ENCODE results near the gene URB1.
"Not testable (repeated sequence)": the region's sequence is repeated elsewhere in the genome, so short reads cannot be mapped to it uniquely, and the experiment has no call there.

The URB1 gene

GRCh38 chr21:32411350-32412161, 18.7 kb upstream of the URB1 start:
- DNase-seq (ENCODE audit: low spot score), result peak; percentile 81

GRCh38 chr21:32410916-32411315, 18.1 kb upstream of the URB1 start:
- DNase-seq (ENCODE audit: low spot score), result no peak

- no peak for DNase-seq (ENCODE audit: low spot score)
These were observed 17.5 kb upstream of the URB1 start for GRCh38 chr21:32410291-32410690.

- DNase-seq (ENCODE audit: low spot score), result no peak
These were observed 13.6 kb upstream of the URB1 start for GRCh38 chr21:32406405-32406804.

GRCh38 chr21:32403201-32403777, 10.5 kb upstream of the URB1 start:
- peak; percentile 65 for DNase-seq (ENCODE audit: low spot score)

GRCh38 chr21:32393677-32394001, 827 bp upstream of the URB1 start:
- DNase-seq (ENCODE audit: low spot score), result no peak

- DNase-seq (ENCODE audit: low spot score), result no peak
These were observed 423 bp downstream of the URB1 start for GRCh38 chr21:32392299-32392879.

GRCh38 chr21:32391755-32392154, 1.1 kb downstream of the URB1 start:
- no peak for DNase-seq (ENCODE audit: low spot score)

GRCh38 chr21:32390537-32391224, 2.1 kb downstream of the URB1 start:
- not testable (repeated sequence) for DNase-seq (ENCODE audit: low spot score)

- no peak for DNase-seq (ENCODE audit: low spot score)
These were observed 3.3 kb downstream of the URB1 start for GRCh38 chr21:32389337-32390015.

- DNase-seq (ENCODE audit: low spot score), result no peak
These were observed 4.5 kb downstream of the URB1 start for GRCh38 chr21:32388306-32388705.

GRCh38 chr21:32387151-32387550, 5.7 kb downstream of the URB1 start:
- no peak for DNase-seq (ENCODE audit: low spot score)

GRCh38 chr21:32386195-32386870, 6.5 kb downstream of the URB1 start:
- DNase-seq (ENCODE audit: low spot score), result no peak

- DNase-seq (ENCODE audit: low spot score), result no peak
These were observed 9.0 kb downstream of the URB1 start for GRCh38 chr21:32383812-32384211.

GRCh38 chr21:32382108-32382644, 10.6 kb downstream of the URB1 start:
- DNase-seq (ENCODE audit: low spot score), result peak; percentile 70

- DNase-seq (ENCODE audit: low spot score), result no peak
These were observed 11.2 kb downstream of the URB1 start for GRCh38 chr21:32381571-32381970.

- DNase-seq (ENCODE audit: low spot score), result no peak
These were observed 11.9 kb downstream of the URB1 start for GRCh38 chr21:32380940-32381339.

- no peak for DNase-seq (ENCODE audit: low spot score)
These were observed 13.9 kb downstream of the URB1 start for GRCh38 chr21:32378956-32379355.

- DNase-seq (ENCODE audit: low spot score), result no peak
These were observed 14.8 kb downstream of the URB1 start for GRCh38 chr21:32377991-32378390.

- no peak for DNase-seq (ENCODE audit: low spot score)
These were observed 15.3 kb downstream of the URB1 start for GRCh38 chr21:32377506-32377905.

GRCh38 chr21:32372755-32373154, 20.1 kb downstream of the URB1 start:
- DNase-seq (ENCODE audit: low spot score), result no peak

- DNase-seq (ENCODE audit: low spot score), result no peak
These were observed 20.9 kb downstream of the URB1 start for GRCh38 chr21:32371913-32372314.

All from LoVo (cell line).